ENCODE data around the gene POP4.

POP4 gene

DNA sequence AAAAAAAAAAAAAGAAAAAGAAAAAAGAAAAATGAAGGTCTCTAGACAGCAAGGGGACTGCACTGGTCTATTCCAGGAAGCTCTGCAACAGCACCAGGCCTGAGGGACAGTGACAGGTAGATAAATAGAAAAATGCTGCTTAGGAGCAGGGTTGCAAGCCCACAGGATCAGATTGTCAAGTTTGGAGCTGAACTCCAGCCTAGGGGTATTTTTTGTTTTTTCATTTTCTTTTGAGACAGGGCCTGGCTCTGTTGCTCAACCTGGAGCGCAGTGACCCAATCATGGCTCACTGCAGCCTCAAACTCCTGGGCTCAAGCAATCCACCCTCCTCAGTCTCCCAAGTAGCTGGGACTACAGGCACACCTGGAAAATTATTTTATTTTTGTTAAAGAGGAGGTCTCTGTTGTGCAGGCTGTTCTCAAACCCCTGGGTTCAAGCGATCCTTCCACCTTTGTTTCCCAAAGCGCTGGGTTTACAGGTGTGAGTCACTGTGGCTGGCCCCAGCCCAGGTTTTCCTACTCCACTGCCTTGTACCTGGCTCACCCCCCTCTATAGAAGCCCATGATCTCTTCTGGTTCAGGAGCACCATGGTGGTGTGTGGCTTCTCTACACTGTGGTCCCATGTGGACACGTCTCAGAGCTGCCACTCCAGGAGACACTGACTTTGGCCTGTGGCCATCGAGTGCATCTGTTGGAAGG lies 23.9 kb downstream of the POP4 start:
- no peak for DNase-seq (ENCODE audit: low read depth, low spot score)

DNA sequence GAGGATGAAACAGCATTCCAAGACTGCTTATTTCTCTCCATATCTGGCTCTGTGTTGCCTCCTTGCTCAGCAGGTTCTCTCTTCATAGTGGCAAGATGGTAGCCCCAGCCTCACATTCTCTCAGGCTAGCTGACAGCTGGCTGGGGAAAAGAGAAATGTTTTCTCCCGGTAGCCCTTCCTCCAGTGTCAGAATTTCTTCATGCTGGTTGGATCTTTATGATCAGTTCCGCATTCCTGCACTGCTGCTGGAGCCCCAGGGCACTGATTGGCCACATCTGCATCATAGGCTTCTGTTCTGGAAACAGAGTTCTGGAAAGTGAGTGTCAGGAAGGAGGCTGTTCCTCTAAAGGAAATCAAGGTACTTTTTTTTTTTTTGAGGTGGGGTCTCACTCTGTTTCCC lies 24.6 kb downstream of the POP4 start:
- DNase-seq (ENCODE audit: low read depth, low spot score), result peak; percentile 77

DNA sequence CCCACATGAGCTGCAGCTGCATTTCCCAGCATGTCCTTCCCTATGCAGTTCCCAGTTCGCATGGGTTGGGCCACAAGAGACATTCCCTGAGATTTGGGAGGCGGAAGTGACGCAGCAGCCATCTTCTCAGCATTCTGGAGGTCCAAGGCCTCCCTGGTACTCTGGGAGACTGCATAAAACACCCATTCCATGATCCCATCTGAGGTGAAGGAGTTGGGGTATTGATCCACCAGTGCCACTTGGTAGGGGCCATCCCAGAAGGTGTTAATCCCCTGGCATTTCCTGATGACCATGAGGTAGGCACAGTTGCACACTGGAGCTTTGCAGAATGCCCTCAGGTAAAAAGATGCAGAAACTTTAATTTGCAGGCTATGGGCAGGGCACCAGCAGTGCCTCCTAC lies 25.4 kb downstream of the POP4 start:
- DNase-seq (ENCODE audit: low read depth, low spot score), result no peak

DNA sequence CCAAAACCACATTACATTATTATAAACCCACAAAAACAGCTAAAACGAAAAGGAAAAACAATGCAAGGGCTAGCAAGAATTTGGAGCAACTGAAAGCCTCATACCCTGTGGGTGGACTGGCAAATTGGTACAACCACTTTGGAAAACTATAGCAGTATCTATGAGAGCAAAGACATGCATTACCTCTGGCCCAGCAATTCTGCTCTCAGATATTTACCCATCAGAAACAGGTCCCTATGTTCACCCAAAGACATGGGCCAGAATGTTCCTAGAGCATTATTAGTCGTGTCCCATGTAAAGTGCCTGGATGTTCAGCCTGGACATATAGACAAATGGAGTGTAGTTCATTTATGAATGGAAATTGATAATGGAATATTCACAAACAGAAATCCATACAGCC lies 27.9 kb downstream of the POP4 start:
- DNase-seq (ENCODE audit: low read depth, low spot score), result no peak

DNA sequence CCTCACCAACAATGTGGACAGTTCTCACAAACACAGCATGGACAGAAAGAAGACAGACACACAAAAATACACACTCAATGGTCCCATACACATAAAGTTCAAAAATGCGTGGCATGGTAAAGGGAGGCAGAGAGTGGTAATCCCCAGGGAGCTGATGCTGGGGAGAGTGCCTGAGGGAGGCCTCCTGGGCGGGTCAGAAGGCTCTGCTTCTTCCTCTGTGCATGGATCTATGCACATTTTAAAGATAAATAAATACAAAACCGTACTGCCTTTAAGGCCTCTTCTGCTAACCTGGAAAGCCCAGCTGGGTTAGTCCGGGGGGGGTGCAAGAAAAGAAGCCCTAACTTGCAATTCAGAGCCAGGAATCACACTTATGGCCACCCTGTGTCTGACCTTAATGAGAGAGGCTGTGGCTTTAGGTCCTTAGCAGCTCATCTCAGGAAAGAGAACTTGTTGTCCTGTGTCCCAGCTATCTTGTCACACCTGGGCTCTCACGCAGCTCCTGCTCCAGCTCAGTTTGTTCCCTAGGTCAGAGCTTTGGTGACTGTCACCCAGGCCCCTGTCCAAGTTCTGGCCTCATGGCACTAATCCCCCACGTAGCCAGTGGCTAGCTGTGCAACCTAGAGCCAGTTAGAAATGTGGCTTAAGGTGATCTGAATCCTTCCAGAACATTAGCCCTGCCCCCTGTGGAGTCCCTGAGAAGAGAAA lies 28.5 kb downstream of the POP4 start:
- no peak for DNase-seq (ENCODE audit: low read depth, low spot score)

DNA sequence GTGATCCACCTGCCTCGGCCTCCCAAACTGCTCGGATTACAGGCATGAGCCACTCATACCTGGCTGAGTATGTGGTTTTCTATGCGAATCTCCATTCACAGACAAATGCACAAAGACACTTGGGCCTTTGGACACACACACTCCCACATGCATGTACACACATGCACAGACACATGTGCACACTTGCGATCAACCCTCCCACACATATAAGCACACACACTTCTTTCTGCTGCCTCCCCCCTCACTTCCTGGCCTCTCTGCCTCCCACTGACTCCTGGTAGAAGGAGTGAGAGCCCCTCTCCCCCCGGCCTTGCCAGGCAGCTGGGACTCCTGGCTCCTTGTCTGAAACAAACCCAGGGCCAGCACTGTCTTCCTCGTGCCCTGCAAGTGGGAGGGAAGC lies 29.9 kb downstream of the POP4 start:
- no peak for DNase-seq (ENCODE audit: low read depth, low spot score)

DNA sequence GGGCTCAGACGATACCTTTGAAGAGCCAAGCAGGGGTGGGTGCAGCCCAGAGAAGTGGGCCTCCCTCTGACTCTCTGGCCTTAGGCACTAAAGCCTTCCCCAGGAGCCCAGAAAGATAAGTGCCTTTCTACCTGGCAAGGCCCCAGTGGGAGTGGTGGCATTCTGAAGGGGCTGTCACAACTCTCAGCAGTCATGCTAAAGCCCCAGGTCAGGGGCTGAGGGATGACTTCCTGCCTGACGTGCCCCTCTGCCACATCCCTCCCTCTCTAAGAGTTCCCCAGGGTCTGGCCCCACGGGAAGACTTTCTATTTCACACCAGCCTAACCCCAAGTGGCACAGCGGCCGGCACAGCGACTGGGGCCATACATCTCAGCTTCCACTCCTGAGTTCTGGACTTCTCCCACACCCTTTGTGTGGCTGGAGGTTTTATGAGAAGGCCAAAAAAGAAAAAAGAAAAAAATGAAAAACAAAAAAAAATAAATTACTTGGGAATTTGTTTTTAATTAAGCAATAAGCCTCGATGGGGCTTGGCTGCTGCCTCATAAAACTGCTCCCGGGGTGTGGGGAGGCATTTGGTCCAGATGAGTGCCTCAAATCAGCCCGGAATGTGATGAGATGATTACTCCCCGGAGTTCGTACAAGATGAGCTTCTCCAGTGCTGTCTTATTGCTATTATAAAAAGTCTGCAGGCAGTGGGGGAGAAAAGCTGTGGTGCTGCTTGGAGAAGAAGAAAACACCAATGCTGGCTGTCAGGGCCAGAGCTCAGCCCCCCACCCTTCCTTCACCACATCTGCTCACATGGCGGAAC lies 30.7 kb downstream of the POP4 start:
- DNase-seq (ENCODE audit: low read depth, low spot score), result no peak

DNA sequence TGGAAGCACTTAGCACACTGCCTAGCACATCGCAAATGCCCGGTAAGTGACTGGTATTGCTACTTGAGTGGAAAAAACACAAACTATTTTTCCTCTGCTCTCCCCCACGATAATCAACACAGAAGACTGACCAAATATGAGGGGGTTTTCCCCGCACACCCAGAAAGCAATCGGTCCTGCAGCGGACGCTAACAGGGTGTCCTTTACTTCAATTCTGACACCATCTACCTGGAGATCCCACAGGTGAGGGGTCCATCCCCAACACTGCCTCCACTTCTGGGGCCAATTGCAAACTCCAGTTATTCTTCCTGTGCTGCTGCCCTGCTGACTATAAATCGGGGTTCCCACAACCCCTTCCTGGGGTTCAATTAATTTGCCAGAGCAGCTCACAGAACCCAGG lies 33.0 kb downstream of the POP4 start:
- DNase-seq (ENCODE audit: low read depth, low spot score), result no peak

DNA sequence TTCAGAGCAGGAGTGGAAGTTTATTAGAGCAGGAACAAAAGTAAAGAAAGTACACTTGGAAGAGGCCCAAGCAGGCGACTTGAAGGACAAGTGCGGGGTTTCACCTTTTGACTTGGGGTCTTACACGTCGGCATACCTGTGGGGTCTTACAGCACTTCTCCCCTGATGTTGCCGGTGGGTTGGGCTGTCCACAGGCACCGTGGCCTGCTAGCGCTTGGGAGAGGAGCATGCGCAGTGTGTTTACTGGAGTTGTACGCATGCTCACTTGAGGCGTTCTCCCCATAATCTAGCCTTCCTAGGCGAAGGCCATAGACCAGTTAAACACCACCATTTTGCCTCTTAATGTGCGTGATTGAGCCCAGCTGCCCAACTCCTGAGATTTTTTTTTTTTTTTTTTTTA lies 34.1 kb downstream of the POP4 start:
- DNase-seq (ENCODE audit: low read depth, low spot score), result no peak

DNA sequence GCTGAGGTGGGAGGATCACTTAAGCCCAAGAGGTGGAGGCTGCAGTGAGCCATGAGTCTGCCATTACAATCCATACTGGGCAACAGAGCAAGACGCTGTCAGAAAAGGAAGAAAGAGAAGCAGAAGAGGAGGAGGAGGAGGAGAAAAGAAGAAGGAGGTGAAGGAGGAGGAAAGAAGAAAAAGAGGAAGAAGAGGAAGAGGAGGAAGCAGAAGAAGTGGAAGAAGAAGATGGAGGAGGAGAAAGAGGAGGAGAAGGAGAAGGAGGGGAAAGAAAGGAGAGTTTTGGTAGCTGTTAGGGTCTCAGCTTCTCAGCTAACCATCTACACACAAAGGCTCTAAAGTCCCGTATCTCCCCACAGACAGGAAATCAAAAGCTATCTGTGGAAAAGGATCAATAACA lies 35.5 kb downstream of the POP4 start:
- DNase-seq (ENCODE audit: low read depth, low spot score), result no peak

DNA sequence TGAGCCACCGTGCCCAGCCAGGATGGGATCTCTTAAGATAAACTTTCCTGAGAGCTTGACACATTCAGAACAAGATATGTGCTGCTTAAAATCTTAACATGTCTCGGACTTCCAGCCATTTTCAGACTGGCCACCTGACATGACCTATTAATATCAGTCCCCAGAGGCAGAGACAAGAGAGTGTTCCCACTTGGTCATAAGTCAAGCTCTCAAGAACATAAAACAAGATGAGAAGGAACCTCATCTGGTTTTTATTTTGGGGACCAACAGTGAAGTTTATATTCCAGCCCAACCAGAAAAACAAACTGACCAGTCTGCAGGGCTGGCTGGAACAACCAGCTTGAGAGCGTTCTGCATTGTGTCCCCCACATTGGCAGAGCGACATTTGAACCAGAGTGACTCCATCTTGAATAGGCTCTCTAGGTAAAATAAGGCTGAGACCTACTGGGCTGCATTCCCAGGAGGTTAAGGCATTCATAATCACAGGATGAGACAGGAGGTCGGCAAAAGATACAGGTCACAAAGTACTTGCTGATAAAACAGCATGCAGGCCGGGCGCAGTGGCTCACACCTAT lies 37.4 kb downstream of the POP4 start:
- DNase-seq (ENCODE audit: low read depth, low spot score), result no peak

DNA sequence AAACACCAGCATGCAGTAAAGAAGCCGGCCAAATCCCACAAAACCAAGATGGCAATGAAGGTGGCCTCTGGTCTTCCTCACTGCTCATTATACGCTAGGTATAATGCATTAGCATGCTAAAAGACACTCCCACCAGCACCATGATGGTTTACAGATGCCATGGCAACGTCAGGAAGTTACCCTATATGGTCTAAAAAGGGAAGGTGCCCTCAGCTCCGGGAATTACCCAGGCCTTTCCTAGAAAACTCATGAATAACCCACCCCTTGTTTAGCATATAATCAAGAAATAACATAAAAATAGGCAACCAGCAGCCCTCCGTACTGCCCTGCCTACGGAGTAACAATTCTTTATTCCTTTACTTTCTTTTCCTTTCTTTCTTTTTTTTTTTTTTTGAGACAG lies 38.1 kb downstream of the POP4 start:
- DNase-seq (ENCODE audit: low read depth, low spot score), result no peak

DNA sequence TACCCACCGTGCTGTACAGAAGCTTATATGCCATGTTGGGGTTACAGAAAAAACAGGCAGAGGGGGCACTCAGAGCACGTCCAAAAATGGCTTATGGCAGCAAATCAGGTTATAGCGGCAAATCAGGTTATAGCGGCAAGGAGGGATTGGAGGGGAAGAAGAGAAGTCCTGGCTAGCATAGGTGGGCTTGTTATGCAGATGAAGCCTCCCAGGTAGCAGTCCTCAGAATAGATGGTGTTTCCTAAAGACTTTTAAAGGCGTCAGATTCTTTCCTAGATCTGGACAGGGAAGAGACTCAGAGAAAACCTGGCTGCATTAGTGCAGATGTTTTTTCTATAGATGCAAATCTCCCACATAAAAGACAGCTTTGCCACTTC lies 39.4 kb downstream of the POP4 start:
- no peak for DNase-seq (ENCODE audit: low read depth, low spot score)

DNA sequence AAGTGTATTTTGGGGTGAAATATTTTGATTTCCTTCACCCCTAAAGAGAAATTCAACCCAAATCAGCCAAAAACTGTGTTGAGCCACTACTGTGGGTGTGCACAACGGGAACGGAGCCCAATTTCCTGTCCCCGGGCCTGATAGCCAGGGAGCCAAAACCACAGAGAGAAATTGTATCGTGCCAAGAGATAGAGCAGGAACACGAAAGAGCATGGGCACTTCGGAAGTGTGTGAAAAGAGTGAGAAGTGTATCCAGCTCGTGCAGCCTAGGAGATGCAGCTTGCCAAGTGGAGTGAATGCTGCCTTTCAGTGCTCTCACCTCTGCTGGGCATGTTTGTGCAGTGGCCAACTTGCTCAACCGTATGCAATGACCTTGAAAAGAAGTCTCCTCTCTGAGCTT lies 39.8 kb downstream of the POP4 start:
- DNase-seq (ENCODE audit: low read depth, low spot score), result no peak

DNA sequence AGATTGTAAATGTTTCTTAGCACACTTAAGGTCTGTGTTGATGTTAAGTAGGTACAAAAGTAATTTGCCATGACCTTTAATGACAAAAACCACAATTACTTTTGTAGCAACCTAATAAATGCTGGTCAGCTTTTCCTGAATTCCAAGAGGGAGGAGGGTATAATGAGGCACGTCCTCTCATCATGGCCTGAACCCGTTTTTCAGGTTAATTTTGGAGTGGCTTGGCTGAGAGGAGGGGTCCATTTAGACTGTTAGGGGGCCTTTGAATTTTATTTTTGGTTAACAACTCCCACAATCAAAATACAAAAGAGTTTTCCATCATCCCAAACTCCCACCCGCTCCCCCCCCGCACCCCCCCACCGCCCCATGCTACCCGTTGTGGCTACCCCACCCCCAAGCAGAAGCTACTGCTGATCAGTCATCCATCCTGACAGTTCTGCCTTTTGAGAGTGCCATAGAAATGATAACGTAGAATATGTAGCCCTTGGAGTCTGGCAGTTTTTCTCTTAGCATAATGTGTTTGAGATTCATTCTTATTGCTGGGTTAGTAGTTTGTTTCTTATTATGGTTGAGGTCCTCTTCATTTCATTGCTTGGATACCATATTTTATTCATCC lies 44.8 kb downstream of the POP4 start:
- DNase-seq (ENCODE audit: low read depth, low spot score), result no peak

DNA sequence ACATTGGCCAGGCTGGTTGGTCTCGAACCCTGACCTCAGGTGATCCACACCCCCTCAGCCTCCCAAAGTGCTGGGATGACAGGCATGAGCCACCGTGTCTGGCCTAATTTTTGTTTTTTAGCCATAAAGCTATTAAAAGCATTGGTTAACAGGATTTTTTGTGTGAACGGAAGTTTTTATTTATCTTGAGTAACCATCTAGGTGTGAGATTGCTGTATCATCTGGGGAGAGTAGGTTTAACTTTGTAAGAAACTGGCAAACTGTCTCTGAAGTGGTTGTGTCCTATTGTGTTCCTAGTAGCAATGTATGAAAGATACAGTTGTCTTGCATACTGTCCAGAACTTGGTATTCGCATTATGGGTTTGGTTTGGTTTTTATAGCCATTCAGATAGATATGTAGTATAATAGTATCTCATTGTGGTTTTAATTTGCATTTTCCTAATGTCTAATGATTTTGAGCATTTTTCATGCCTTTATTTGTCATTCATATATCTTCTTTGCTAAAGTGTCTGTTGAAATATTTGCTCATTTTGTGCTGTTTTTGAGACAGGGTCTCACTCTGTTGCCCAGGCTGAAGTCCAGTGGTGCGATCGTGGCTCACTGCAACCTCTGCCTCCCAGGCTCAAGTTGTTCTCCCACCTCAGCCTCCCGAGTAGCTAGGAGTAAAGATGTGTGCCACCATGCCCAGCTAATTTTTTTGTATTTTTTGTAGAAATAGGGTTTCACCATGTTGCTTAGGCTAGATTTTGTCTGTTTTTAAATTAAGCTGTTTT lies 45.7 kb downstream of the POP4 start:
- no peak for DNase-seq (ENCODE audit: low read depth, low spot score)

DNA sequence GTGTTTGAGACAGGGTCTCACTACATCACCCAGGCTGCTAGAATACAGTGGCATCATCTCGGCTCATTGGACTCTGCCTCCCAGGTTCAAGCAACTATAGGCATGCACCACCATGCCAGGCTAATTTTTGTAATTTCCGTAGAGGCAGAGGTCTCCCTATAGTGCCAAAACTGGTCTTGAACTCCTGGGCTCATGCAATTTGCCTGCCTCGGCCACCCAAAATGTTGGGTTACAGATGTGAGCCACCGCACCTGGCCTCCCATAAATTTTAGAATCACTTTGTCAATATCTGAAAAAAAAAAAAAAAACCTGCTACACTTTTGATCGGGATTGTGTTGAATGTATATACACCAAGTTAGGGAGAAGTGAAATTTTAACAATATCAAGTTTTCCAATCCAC lies 47.3 kb downstream of the POP4 start:
- DNase-seq (ENCODE audit: low read depth, low spot score), result no peak

DNA sequence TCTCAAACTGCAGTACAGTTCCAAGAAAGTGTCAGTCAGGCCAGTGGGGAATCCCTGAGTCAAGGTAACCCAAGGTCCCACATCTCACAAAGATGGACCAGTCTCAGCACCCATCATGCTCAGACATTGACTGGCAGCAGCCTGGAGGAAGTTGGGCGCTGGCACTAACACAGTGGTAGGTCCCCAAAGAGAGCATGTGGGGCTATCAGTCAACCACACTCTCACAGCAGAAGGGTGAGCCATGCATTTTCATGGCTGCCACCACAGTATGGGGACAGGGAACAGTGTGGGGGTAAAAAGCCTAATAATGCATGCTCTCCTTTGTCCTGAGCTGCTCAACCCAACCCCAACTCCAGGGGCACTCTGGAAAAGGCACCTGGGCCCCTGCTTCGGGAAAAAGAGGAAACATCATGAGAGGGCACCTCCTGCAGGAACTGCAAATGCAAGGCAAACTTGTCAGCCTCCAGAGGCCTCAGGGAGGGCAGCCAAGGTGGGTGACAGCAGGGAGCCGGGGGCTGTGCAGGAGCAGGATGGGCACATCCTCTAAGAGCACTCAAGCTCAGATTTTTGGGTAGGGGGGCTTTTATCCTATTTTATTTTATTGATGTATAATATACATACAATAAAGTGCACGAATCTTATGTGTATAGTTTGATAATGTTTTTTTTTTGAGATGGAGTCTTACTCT lies 49.7 kb downstream of the POP4 start:
- DNase-seq (ENCODE audit: low read depth, low spot score), result no peak

DNA sequence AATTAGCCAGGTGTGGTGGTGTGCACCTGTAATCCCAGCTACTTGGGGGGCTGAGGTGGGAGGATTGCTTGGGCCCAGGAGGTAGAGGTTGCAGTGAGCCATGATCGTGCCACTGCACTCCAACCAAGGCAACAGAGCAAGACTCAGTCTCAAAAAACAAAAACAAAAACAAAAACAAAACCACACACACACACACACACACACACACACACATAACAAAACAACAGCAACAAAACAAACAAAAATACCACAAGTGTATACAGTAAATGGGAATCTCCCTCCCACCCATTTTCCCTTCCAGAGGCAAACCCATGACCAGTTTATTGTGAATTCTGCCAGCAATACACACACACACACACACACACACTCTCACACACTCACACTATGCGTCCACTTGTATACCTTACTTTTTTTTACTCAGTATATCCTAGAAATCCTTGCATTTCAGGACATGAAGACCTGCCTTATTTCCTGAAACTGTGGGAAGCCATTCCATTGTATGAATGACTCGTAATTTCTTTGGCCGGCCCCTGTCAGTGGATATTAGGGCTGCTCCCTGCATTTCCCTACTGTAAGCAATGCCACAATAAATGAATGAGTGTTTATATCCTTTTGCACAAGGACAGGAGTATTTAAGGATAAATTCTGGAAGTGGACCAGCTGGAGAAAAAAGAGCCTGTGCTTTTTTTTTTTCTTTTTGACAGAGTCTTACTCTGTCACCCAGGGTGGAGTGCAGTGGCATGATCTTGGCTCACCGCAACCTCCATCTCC lies 52.3 kb downstream of the POP4 start:
- no peak for DNase-seq (ENCODE audit: low read depth, low spot score)

DNA sequence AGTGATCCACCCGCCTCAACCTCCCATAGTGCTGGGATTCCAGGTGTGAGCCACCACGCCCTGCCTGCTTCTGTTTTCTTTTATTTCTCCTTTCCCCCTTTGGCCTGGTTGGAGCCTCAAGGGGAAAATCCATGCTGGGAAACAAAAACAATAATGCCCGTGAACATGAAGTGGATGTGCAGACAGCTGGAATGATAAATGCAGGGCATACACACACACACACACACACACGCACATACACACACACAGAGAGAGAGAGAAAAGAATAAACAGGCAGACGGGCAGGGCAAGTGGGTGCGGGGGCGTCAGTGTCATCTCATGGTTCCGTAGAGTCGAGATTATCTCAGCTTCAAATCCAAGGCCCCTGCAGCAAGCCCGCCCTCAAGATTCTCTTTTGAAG lies 54.8 kb downstream of the POP4 start:
- no peak for DNase-seq (ENCODE audit: low read depth, low spot score)

Data from ELF-1 (cell line).